GM12892 (cell line): ENCODE measurements around the gene FN3K.

Source experiments
- POLR2A ChIP-seq: IDR thresholded peaks from 2 replicates; pipeline ENCODE4 v1.6.1; 2011; ENCODE audit warnings: low read depth, low read length, control low read depth
- POLR2AphosphoS5 ChIP-seq: IDR thresholded peaks from 2 replicates; pipeline ENCODE4 v1.6.1; 2011; ENCODE audit warnings: low read depth, low read length, control low read depth
- TAF1 ChIP-seq: IDR thresholded peaks from 2 replicates; pipeline ENCODE4 v1.6.1; 2011; ENCODE audit warnings: low read depth, mild to moderate bottlenecking, control low read depth, low read length, borderline replicate concordance

DNA sequence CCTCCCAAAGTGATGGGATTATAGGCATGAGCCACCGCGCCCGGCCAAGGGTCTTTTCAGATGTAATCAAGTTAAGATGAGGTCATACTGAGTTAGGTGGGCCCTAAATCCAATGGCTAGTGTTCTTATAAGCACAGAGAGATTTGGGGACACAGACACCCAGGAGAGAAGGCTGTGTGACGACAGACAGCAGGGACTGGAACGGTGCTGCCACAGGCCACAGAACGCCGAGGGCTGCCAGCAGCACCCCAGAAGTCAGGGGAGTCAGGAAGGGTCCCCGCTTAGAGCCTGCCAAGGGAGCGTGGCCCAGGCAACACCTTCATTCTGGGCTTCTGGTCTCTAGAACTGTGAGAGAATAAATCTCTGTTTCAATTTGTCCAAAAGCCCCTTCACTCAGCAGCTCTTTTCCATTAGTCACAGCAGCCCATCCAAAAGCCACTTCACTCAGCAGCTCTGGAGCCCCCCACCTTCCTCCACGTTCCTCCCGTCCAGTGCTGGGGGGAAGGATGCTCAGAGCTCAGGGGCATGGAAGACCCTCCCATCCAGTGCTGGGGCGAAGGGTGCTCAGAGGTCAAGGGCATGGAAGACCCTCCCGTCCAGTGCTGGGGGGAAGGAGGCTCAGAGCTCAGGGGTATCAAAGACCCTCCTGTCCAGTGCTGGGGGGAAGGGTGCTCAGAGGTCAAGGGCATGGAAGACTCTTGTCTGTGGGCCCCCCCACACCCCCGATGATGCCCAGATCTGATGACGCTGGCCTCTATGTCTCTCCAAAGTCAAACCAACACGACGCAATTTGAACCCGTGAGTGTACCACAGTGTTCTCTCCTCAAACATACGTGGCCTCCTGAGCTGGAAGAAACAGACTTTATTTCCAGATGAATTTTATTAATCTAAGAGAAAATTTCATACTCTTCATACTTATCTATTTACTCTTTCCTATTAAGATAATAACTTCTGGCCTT, 48.8 kb upstream of the FN3K start:
- TF ChIP-seq POLR2A = no peak
- TF ChIP-seq TAF1 = no peak
- no peak for TF ChIP-seq POLR2AphosphoS5
